ENCODE data around the gene ULBP3. TPM values are rescaled to one million over a fixed set of nuclear protein-coding genes. Genes with fewer than 3 reads are reported as not detected.

Gene ULBP3
- total and polyA plus RNA-seq, 2 of the 4 experiments (the other 2 are of a cell fraction), result 11.1 to 35.1 TPM

GRCh38 chr6:150028799-150029198 lies 40.1 kb downstream of the ULBP3 start:
- no peaks in the 10 kb centered on the region for H3K79me1 ChIP-seq (ENCODE audit: low read depth in 1 of 2, low read length in 2 of 2)
- CTCF ChIA-PET, result no interaction called here
- H4K5ac ChIP-seq (ENCODE audit: low read depth, low read length), result no peak overlapping the region
- BruUV-seq (replicated peaks), result no TSS peak
- DNase-seq (no peak), ATAC-seq (ENCODE audit: low read depth) (no peak)
- H3K9ac ChIP-seq (ENCODE audit: low read depth, low read length), result no peak overlapping the region
- H3K56ac ChIP-seq (ENCODE audit: extremely low read depth, insufficient read depth, low read length), result no peak overlapping the region
- no peak overlapping the region for H2AK9ac ChIP-seq (replicated peaks; ENCODE audit: low read depth, low read length, poor library complexity)
- POLR2A ChIA-PET (ENCODE audit: unreplicated experiment), result no interaction called here
- 48% methylated on average over 4 of the region's 8 CpGs; no CpG with 5 or more reads in 1 of the 2 experiments for WGBS, 2 experiments (ENCODE audit: extremely low coverage in 2 of 2, insufficient read length in 1 of 2)
- no peak overlapping the region for H2BK5ac ChIP-seq (ENCODE audit: low read depth, low read length, poor library complexity, severe bottlenecking)
- H3K14ac ChIP-seq (replicated peaks; ENCODE audit: low read depth, low read length), result no peak overlapping the region
- H3K23ac ChIP-seq (ENCODE audit: low read depth, low read length), result no peak overlapping the region
- no peaks in the 10 kb centered on the region for H3K36me3 ChIP-seq (ENCODE audit: control insufficient read depth, insufficient read depth, low read length)
- H2AFZ ChIP-seq (replicated peaks; ENCODE audit: low read length, poor library complexity), result no peak overlapping the region
- H3K4ac ChIP-seq (ENCODE audit: low read depth, low read length), result no peak overlapping the region
- no peak overlapping the region for H2BK120ac ChIP-seq (ENCODE audit: low read depth, low read length)
- in situ Hi-C loops (cut with MboI; ENCODE audit: low sequenced_read_pairs), result no loop called here
- H4K91ac ChIP-seq (ENCODE audit: insufficient read depth, low read depth, low read length), result no peak overlapping the region
- H3K27me3 ChIP-seq (ENCODE audit: control insufficient read depth, insufficient read depth, low read length), result peaks cover 87% of the 10 kb centered on the region
- H3K9me3 ChIP-seq (ENCODE audit: control insufficient read depth, insufficient read depth, low read length), result no peaks in the 10 kb centered on the region
- H2AK5ac ChIP-seq (ENCODE audit: low read depth, low read length), result no peak overlapping the region
- no peak overlapping the region for H4K8ac ChIP-seq (ENCODE audit: low read depth in 2 of 2, low read length in 2 of 2)
- intact Hi-C loops (cut with micrococcal nuclease), result no loop called here
- peaks cover 3% of the 10 kb centered on the region; the same call in 1 of the 2 replicates for H3K4me1 ChIP-seq (ENCODE audit: control insufficient read depth, insufficient read depth, low read length)
- dilution Hi-C loops (cut with HindIII; ENCODE audit: low sequenced_read_pairs, unreplicated experiment), result no loop called here
- no peak overlapping the region for H3K4me2 ChIP-seq (ENCODE audit: low read depth, low read length)
- H4K20me1 ChIP-seq (ENCODE audit: insufficient read depth, low read length), result no peaks in the 10 kb centered on the region
- H3K27ac ChIP-seq (ENCODE audit: insufficient read depth, low read length), result no peak overlapping the region
- H2BK15ac ChIP-seq (ENCODE audit: low read depth, low read length), result no peak overlapping the region
- H2BK20ac ChIP-seq (ENCODE audit: low read depth, low read length), result no peak overlapping the region
- no peak overlapping the region for H3K18ac ChIP-seq (ENCODE audit: low read depth, low read length)
- no peak overlapping the region for H3K4me3 ChIP-seq (ENCODE audit: insufficient read depth, low read depth, low read length)
- TF ChIP-seq CEBPB (IDR thresholded peaks at IDR 0.05; ENCODE audit: low read depth, low read length), result no peak
- TF ChIP-seq, protein P1, sequence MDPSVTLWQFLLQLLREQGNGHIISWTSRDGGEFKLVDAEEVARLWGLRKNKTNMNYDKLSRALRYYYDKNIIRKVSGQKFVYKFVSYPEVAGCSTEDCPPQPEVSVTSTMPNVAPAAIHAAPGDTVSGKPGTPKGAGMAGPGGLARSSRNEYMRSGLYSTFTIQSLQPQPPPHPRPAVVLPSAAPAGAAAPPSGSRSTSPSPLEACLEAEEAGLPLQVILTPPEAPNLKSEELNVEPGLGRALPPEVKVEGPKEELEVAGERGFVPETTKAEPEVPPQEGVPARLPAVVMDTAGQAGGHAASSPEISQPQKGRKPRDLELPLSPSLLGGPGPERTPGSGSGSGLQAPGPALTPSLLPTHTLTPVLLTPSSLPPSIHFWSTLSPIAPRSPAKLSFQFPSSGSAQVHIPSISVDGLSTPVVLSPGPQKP (IDR thresholded peaks at IDR 0.05; ENCODE audit: borderline replicate concordance, low read depth, low read length), result no peak
- TF ChIP-seq CHD1 (IDR thresholded peaks at IDR 0.05; ENCODE audit: low read depth, low read length), result no peak
- no peak for TF ChIP-seq POLR2A (IDR thresholded peaks at IDR 0.05; ENCODE audit: low read depth, low read length)
- TF ChIP-seq RFX5 (IDR thresholded peaks at IDR 0.05; ENCODE audit: low read depth, low read length), result no peak
- H3K9me1 ChIP-seq (ENCODE audit: insufficient read depth, low read length), result no peaks in the 10 kb centered on the region
